GM19025 (cell line): ENCODE results near the gene IPPK.
"Not testable (repeated sequence)": the region's sequence is repeated elsewhere in the genome, so short reads cannot be mapped to it uniquely, and the experiment has no call there.

ENCODE experiments used
- ATAC-seq: cut with Tn5 transposase; IDR thresholded peaks from one replicate; pipeline ENCODE4 v1.9.1; 2021; ENCODE audit warnings: mild to moderate bottlenecking, low read depth, moderate library complexity; ENCODE audit not compliant: unreplicated experiment

The IPPK gene

DNA sequence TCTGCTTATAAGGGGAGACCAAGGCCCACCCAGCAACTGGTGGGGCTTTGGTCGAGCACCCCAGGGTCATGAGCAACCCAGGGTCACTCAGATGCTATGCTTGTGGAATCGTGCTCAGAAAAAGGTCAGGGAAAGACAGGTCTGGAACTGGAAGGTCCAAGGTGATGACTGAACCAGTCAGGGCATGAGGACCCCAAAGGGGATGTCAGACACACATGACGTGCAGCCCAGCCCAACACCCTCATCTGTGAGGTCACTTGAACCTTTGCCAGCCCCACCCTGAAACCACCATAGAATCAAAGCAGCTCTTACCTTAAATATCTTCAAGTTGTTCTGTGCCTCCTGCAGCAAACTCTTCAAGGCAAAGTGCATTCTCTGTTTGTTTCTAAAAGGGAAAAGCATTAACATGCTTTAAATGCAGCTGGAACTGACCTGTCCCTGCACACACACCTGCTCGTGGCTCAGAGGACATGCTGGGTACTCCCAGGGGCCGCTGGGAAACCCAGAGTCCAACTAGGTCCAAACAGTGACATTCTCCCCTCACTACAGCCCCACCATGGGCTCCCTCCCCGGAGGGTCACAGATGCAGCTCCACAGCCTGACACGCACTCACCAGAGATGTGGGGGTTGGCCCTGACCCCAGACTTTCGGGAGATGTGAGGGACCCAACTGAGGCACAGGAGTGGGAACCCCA, 29.4 kb downstream of the IPPK start:
- no peak for ATAC-seq

- no peak for ATAC-seq
These were observed 30.1 kb downstream of the IPPK start for GRCh38 chr9:92639791-92640271.

- no peak for ATAC-seq
These were observed 30.8 kb downstream of the IPPK start for GRCh38 chr9:92639124-92639523.

DNA sequence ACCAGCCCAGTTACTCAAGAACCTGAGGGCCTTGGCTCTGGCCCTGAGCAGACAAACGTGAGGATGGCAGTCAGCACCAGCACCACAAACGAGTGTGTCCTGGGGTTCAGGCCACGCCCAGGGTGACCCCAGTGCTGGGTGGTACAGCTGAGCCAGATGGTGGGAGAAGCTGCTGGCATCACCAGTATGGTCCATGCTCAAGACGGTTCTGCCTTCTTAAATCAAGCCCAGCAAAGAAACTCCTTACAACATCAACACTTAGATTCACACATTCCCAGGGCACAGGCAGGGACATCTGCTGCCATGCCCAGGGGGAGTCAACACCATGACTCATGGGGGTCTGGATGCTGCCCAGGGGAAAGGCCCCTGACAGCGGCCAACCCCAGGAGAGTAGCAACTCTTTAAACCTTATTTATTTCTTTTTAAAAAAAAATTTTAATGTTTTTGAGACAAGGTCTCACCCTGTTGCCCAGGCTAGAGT, 31.3 kb downstream of the IPPK start:
- no peak for ATAC-seq

DNA sequence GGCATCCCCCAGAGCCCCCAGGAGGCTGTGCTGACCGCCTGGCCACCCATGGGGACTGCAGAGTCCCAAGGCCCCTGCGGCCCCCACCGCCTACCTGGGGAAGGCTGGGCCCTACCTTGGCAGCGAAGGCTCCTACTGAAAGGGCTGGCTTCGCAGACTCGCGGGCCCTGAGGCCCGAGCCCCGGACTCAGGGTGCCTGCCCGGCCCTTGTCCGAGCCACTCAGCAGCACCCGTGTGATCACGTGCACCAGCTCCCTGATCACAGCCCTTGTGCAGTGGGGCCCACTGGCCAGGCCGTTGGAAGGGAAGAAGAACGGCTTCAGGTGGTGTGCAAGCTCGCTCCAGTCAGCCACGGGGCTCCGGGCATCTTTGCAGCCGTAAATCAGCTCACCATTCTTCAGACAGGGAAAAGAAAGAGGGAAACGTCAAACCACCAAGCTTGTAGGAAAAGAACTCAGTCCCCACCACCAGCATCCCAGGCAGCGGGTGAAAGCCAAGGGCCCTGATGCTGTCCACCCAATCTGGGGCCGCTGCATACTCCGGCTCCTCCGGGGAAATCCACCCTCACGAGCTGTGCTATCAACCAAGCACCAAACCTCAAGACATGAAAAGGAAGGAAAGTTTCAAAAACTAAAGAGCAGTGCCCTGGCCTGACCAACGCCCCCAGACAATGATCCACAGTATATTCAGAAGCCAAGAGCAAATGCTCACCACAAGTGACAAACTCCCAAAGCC, 31.9 kb downstream of the IPPK start:
- ATAC-seq = no peak

- ATAC-seq = no peak
These were observed 32.6 kb downstream of the IPPK start for GRCh38 chr9:92637326-92637725.

DNA sequence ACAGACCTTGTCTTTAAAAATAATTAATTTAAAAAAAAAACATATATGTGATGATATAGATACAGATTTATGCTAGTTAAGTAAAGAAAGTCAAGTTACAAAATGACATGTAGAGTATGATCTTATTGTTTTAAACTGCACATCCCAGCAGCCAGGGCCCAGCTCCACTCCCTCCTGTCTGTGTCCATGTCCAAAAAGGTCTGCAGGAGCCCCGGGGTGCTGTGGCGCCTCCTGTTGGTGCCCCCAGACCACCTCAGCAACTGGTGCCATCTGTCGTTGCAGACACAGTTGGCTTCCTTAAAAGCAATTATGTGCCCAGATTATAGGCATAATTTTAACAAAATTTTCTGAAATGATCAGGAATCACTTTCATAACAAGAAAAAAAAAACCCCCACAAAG, 33.3 kb downstream of the IPPK start:
- no peak for ATAC-seq

DNA sequence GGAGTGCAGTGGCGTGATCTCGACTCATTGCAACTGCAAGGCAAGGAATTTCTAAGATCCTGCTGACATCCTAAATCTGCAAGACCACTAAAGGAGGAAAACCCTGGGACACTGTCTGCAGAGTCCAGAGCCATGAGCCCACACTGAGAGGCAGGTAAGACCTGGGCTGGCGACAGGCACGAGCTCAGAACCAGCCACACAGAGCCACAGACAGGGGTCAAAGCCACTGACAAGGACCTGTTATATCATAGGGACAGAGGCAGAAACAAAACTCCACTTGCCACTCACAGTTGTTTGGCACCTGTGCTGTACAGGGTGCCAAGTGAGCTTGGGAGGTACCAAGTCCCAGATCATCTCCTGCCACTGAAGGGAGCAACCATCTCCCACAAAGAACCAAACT, 34.2 kb downstream of the IPPK start:
- no peak for ATAC-seq

DNA sequence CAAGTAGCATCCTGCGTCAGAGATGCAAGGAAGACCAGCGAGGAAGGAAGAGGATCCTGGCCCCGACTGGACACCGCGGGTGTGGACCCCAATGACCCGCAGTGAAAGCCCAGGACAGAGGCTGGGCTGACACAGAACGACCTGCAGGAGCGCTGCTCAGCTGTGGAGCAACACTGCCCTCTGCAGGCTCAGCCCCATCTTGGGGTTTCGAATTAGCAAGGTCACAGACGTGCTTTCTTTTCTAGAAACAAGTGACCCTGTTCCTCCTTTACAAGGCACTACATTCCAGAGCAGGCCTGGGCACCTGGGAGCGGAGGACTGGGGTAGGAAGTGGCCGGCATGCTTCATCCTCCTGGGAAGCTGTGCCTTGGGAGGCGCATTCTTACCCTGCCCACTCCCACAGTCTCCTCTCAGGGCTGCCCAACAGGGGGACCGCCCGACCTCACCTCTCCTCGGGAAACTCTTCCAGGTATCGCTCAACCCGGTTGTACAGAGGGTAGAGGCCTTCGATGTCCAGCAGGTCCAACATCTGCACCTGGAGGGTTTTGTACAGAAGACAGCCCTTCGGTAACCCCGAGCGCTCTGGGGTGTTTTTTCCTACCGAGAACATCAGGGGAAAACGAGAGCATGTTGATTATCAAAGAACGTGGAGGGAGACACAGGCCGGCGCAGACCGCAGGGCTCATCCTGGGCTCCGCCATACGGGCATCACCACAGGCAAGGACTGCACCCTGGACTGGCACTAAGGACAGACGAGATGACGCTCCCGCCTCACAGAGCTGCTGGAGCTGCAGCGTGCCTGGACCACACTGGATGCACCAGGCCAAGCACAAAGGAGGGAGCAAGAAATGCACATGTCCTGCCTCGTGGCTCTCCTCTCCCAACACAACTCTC, 35.0 kb downstream of the IPPK start:
- no peak for ATAC-seq

DNA sequence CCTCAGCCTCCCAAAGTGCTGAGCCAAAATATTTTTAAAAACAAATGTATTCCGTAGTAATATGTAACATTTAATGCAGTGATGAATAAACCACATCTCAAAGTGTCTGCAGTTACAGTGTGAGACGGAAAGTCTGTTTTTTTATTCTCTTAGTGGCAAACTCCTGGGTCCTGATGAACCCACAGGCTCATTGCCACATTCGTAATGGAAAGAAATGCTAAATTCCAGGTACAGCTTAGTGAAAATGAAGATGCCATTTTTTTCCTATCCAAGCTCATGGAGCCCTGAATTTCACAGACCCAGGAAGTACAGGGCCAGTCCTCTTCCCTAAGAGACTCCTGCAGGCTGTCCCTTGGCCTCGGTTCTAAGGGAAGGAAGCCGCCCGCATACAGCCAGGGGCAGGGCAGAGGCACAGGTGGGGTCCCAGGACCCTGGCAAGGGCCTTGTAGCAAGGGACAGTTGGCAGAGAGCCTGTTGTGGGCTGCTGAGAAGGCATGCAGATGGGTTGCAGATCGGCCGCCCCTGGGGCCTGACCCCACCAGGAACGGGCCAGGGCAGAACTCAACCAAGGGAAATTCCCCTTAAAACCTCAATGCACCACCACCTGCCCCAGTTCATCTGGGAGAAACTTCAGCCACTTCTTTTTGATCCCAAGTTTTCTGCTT, 36.2 kb downstream of the IPPK start:
- ATAC-seq = no peak

DNA sequence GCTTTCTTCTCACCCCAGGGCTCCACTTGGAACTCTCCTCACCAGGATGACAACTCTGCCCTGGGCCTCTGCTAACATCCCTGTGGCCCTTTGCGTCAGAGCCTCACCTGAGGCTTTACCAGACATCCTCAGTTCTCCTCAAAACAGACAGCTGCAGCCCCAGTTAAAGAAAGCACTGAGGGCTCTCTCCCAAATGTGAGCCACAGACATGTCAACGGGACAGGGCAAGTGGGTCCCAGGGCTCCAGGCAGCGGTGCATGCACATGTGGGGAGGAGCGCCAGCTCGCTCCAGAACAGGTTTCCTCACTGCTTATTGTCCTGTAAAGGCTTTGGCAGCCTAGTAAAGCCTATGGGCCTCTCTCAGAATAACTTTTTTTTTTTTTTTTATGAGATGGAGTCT, 37.3 kb downstream of the IPPK start:
- ATAC-seq = no peak

GRCh38 chr9:92631452-92632343, 38.2 kb downstream of the IPPK start:
- no peak for ATAC-seq

DNA sequence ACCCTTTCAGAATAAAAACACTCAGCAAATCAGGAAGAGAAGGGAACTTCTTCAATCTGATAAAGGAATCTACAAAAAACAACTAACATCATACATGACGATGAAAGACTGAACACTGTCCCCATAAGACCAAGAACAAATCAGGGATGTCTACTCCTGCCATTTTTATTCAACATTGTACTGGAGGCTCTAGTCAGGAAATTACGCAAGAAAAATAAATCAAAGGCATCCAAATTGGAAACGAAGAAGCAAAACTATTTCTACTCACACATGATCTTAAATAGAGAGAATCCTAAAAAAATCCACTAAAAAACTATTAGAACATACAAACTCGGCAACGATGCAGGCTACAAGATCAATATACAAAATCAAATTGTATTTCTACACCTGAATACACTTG, 42.3 kb downstream of the IPPK start:
- no peak for ATAC-seq

- ATAC-seq = no peak
These were observed 43.4 kb downstream of the IPPK start for GRCh38 chr9:92626484-92626883.

- ATAC-seq = not testable (repeated sequence)
These were observed 46.0 kb downstream of the IPPK start for GRCh38 chr9:92623936-92624335.

GRCh38 chr9:92620845-92621244, 49.1 kb downstream of the IPPK start:
- no peak for ATAC-seq

GRCh38 chr9:92619601-92620300, 50.2 kb downstream of the IPPK start:
- ATAC-seq = no peak

DNA sequence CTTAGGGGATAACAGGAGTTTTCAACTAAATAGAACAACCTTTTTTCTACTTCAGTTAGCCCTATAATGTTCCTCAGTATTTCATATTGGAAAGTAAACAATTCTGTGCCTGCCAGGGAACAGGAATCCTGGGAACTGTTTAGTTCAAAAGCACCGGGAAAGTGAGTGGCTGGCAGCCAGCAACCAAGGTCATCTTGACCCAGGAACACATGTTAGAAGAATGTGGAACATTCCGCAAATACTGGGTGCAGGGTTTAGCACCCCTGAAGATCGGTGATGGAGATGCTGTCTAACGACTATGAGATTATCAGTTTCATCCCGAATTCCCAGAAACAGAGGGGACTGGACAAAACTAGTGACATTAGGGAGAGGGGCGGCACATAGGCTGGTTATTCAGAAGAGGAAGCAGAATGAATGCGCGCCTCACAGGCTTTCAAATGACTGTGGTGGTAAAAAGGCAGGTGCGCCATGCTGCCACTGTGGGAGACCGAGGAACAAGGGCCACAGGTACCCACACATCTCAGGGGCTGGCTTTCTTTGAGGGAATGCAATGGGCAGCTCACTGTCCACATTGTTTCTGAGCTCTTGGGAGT, 51.2 kb downstream of the IPPK start:
- no peak for ATAC-seq
